Endodermal cell (in vitro differentiated cells): ENCODE results near the gene OR6A2. TPM values are rescaled to one million over a fixed set of nuclear protein-coding genes. Genes with fewer than 3 reads are reported as not detected.

Experiments
- DNase-seq: peaks from one replicate; pipeline ENCODE4 v3.0.0-alpha.2; 2017
- H3K27ac ChIP-seq: 2 replicates; pipeline ENCODE4 v1.5.1; 2013; ENCODE audit warnings: mild to moderate bottlenecking, low read depth, low read length, moderate library complexity
- H3K27me3 ChIP-seq: 2 replicates; pipeline ENCODE4 v1.6.1; 2013; ENCODE audit warnings: mild to moderate bottlenecking, low read length, moderate library complexity; ENCODE audit not compliant: insufficient read depth, control insufficient read depth, poor library complexity, severe bottlenecking
- H3K36me3 ChIP-seq: 2 replicates; pipeline ENCODE4 v1.7.0; 2013; ENCODE audit warnings: mild to moderate bottlenecking, low read length, moderate library complexity; ENCODE audit not compliant: control insufficient read depth, insufficient read depth
- H3K4me1 ChIP-seq: one replicate; pipeline ENCODE4 v1.7.0; 2013; ENCODE audit warnings: low read length; ENCODE audit not compliant: control insufficient read depth, insufficient read depth
- H3K4me3 ChIP-seq: 2 replicates; pipeline ENCODE4 v1.5.1; 2013; ENCODE audit warnings: mild to moderate bottlenecking, low read length, moderate library complexity
- H3K9ac ChIP-seq: 2 replicates; pipeline ENCODE4 v1.6.1; 2013; ENCODE audit warnings: mild to moderate bottlenecking, low read length, moderate library complexity; ENCODE audit not compliant: poor library complexity, severe bottlenecking; ENCODE audit errors: extremely low read depth
- H3K9me3 ChIP-seq: 2 replicates; pipeline ENCODE4 v1.6.1; 2013; ENCODE audit warnings: mild to moderate bottlenecking, low read length, moderate library complexity; ENCODE audit not compliant: control insufficient read depth
- H3K27ac Mint-ChIP-seq: 2 replicates; pipeline ENCODE4 v1.8.0; 2020; ENCODE audit warnings: mixed read lengths
- H3K27me3 Mint-ChIP-seq: 2 replicates; pipeline ENCODE4 v1.8.0; 2021; ENCODE audit warnings: mild to moderate bottlenecking, mixed read lengths; ENCODE audit not compliant: insufficient read depth
- H3K36me3 Mint-ChIP-seq: 2 replicates; pipeline ENCODE4 v1.8.0; 2020; ENCODE audit warnings: low read depth, mixed read lengths
- H3K4me1 Mint-ChIP-seq: 2 replicates; pipeline ENCODE4 v1.8.0; 2020; ENCODE audit warnings: mixed read lengths
- H3K4me3 Mint-ChIP-seq: 2 replicates; pipeline ENCODE4 v1.8.0; 2020; ENCODE audit warnings: mild to moderate bottlenecking, moderate library complexity, mixed read lengths
- H3K9me3 Mint-ChIP-seq: 2 replicates; pipeline ENCODE4 v1.8.0; 2020; ENCODE audit warnings: mild to moderate bottlenecking, mixed read lengths
- WGBS, 2 experiments: methylation state at CpG; one replicate each; pipeline versions ENCODE4 v1.1.5 to v1.1.7; 2013; ENCODE audit warnings: missing lambda C conversion rate in 2 of 2, mixed read lengths in 1 of 2; ENCODE audit not compliant: insufficient coverage in 1 of 2, insufficient read length in 1 of 2; 5-methylcytosine and 5-hydroxymethylcytosine counted together
- long read RNA-seq, 4 experiments: library from polyadenylated mRNA in 2 of 4; library from RNA in 1 of 4; library from capped mRNA in 1 of 4; stranded (forward) in 3 of 4; unstranded in 1 of 4; transcript quantifications; one replicate each; pipeline ENCODE4 v2.0.0, GENCODE V29; 2020 to 2021; ENCODE audit warnings: inconsistent platforms in 1 of 4
- polyA plus RNA-seq, 2 experiments: library from polyadenylated mRNA; stranded (reverse); fragments of 50-300 nt; gene quantifications; one replicate each; pipeline ENCODE4 v1.2.3, GENCODE V29; 2013
- total RNA-seq, 2 donors: library from RNA; stranded (reverse); fragmentation: NEBNext Ultra II Directional in 1 of 2; extraction: Animal tissue kit (Norgen Biotek cat#: 25700) in 1 of 2; gene quantifications; 2 replicates in 1 of 2; 3 replicates in 1 of 2; pipeline ENCODE4 v1.2.1, GENCODE V29; 2021
- TF ChIP-seq, protein P1 (sequence below): fragments of 200-600 bp; sonication (generic); conservative IDR thresholded peaks from 2 replicates; pipeline ENCODE4 v1.5.0; 2021; ENCODE audit warnings: antibody characterized with exemption, mild to moderate bottlenecking

Gene OR6A2
- total RNA-seq: under 1 TPM; 0.09 to 0.51 TPM
- polyA plus RNA-seq (2013, experiment 1 of 2): not detected
- polyA plus RNA-seq (2013, experiment 2 of 2): not detected
- long read RNA-seq, experiment 1: 0 reads
- long read RNA-seq, experiment 2: 0 reads
- long read RNA-seq, experiment 3: 0 reads
- long read RNA-seq, experiment 4: 0 reads

DNA sequence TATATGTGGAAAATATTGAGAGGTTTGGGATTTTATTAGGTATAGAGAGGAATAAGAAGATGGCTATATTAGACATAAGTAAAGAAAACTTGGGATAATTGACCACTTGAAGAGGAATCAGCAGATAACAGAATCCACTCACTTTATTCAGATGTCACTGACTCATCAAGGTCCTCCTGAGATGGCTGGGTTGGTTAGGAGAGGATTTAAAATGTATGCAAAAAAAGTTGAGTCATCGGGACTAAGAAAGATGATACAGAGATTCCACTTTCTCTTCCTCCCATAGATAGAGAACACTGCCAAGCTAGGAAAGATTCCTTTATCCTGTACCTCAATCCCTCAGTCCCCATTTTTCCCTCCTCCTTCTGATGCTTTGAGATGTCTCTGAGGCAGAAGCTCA is at the start of gene OR6A2:
TSS of gene OR6A2 (minus strand) at position 288 of the 400 bp plus-strand sequence. CDS start 3,981 bp downstream, outside the sequence.
- no peak within 1 kb of the TSS for H3K27ac Mint-ChIP-seq
- WGBS, 2 experiments: 100% methylated on average over 1 of the region's 1 CpG; no CpG with 5 or more reads in 1 of the 2 experiments
- H3K4me3 ChIP-seq: no peak within 1 kb of the TSS
- peaks cover 3% of the 10 kb centered on the region for H3K36me3 Mint-ChIP-seq
- no peak for DNase-seq
- TF ChIP-seq, protein P1, sequence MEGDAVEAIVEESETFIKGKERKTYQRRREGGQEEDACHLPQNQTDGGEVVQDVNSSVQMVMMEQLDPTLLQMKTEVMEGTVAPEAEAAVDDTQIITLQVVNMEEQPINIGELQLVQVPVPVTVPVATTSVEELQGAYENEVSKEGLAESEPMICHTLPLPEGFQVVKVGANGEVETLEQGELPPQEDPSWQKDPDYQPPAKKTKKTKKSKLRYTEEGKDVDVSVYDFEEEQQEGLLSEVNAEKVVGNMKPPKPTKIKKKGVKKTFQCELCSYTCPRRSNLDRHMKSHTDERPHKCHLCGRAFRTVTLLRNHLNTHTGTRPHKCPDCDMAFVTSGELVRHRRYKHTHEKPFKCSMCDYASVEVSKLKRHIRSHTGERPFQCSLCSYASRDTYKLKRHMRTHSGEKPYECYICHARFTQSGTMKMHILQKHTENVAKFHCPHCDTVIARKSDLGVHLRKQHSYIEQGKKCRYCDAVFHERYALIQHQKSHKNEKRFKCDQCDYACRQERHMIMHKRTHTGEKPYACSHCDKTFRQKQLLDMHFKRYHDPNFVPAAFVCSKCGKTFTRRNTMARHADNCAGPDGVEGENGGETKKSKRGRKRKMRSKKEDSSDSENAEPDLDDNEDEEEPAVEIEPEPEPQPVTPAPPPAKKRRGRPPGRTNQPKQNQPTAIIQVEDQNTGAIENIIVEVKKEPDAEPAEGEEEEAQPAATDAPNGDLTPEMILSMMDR: no peak
- H3K27me3 ChIP-seq: no peaks in the 10 kb centered on the region
- H3K27me3 Mint-ChIP-seq: no peaks in the 10 kb centered on the region
- no peak within 1 kb of the TSS for H3K27ac ChIP-seq
- no peak within 1 kb of the TSS for H3K4me3 Mint-ChIP-seq
- no peaks in the 10 kb centered on the region for H3K4me1 Mint-ChIP-seq
- H3K9me3 ChIP-seq: no peaks in the 10 kb centered on the region
- H3K36me3 ChIP-seq: no peaks in the 10 kb centered on the region
- H3K4me1 ChIP-seq: no peaks in the 10 kb centered on the region
- peaks cover 11% of the 10 kb centered on the region for H3K9me3 Mint-ChIP-seq
- H3K9ac ChIP-seq: no peak within 1 kb of the TSS

DNA sequence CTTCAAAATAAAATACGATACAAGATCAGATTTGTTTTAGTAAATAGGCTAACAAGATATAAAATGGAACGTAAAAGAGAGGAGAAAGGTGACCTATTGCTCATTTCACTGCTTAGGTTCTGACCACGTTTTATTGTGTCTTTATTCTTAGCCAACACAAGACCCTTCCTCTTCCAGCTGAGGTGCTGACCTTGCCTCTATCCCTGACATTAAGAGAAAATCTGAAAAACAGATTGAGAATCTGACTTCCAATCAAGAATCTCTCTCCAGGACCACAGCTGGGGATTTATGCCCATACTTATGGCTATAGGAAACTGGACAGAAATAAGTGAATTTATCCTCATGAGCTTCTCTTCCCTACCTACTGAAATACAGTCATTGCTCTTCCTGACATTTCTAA is 45.9 kb upstream of the OR6A2 start, which contains the start of gene OR10A5:
TSS of gene OR10A5 (plus strand) at position 301 of the 400 bp plus-strand sequence. CDS start at position 301, 0 bp downstream.
- TF ChIP-seq, protein P1: no peak
- no peaks in the 10 kb centered on the region for H3K9me3 ChIP-seq
- no peaks in the 10 kb centered on the region for H3K36me3 ChIP-seq
- no peak within 1 kb of the TSS for H3K4me3 ChIP-seq
- H3K36me3 Mint-ChIP-seq: peaks cover 3% of the 10 kb centered on the region
- H3K27me3 ChIP-seq: no peaks in the 10 kb centered on the region
- no peak for DNase-seq
- 89 to 100% methylated on average over 2 of the region's 3 CpGs for WGBS, 2 experiments
- H3K27ac ChIP-seq: no peak within 1 kb of the TSS
- H3K4me1 Mint-ChIP-seq: peaks cover 13% of the 10 kb centered on the region
- no peak within 1 kb of the TSS for H3K9ac ChIP-seq
- no peaks in the 10 kb centered on the region for H3K4me1 ChIP-seq
- H3K27me3 Mint-ChIP-seq: no peaks in the 10 kb centered on the region
- no peak within 1 kb of the TSS for H3K27ac Mint-ChIP-seq
- H3K9me3 Mint-ChIP-seq: peaks cover 8% of the 10 kb centered on the region
- no peak within 1 kb of the TSS for H3K4me3 Mint-ChIP-seq

DNA sequence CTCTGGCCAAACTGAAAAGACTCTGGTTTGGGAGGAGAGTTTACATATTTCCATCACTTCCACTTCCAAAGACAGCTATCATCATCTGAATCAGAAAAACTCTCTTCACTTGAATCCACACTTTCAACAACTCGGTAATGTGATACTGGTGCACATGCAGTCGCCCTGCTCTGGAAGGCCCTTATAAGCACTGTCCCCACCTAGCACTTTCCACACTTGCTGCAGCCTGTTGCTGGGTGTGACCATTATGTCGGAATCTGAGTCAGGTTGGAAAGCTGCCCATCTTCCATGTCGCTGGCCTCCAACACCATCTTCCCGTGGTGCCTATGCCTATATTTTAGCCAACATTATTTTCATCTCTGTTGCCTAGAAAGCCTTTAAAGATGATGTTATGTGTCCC is 44.9 kb upstream of the OR6A2 start:
- peaks cover 13% of the 10 kb centered on the region for H3K4me1 Mint-ChIP-seq
- no peak overlapping the region for H3K27ac Mint-ChIP-seq
- no peak overlapping the region for H3K4me3 Mint-ChIP-seq
- Histone ChIP-seq H3K9ac (no peak overlapping the region), H3K4me3 (no peak overlapping the region), H3K4me1 (no peaks in the 10 kb centered on the region), H3K27ac (no peak overlapping the region), H3K36me3 (no peaks in the 10 kb centered on the region), H3K9me3 (no peaks in the 10 kb centered on the region), H3K27me3 (no peaks in the 10 kb centered on the region)
- H3K27me3 Mint-ChIP-seq: no peaks in the 10 kb centered on the region
- DNase-seq: no peak
- peaks cover 2% of the 10 kb centered on the region for H3K36me3 Mint-ChIP-seq
- TF ChIP-seq, protein P1: no peak
- WGBS, 2 experiments: 94 to 97% methylated on average over 3 to 5 of the region's 5 CpGs
- peaks cover 7% of the 10 kb centered on the region for H3K9me3 Mint-ChIP-seq
